PC-9 (cell line): ENCODE measurements around the gene IL22RA2. TPM values are rescaled to one million over a fixed set of nuclear protein-coding genes. Genes with fewer than 3 reads are reported as not detected.

Source experiments
- Bru-seq: library from RNA; stranded (reverse); fragments of 400-500 nt; gene quantifications from one replicate; lab custom pipeline; 2021; lab: Mats Ljungman, UMichigan
- BruChase-seq, 2 experiments: library from RNA; stranded (reverse); fragments of 400-500 nt; gene quantifications; one replicate each; lab custom pipeline; 2021; lab: Mats Ljungman, UMichigan
- BruUV-seq: library from RNA; stranded (reverse); fragments of 400-500 nt; replicated peaks from 2 replicates; lab custom pipeline; 2021; lab: Mats Ljungman, UMichigan
- CTCF ChIA-PET: fragments of 300-600 bp; sonication (Branson Sonifier 250); formaldehyde crosslinking; loops from one replicate; lab custom pipeline; 2022; ENCODE audit warnings: antibody characterized with exemption; lab: Charles Lee
- POLR2A ChIA-PET: fragments of 300-600 bp; sonication (Branson Sonifier 250); formaldehyde crosslinking; loops from one replicate; lab custom pipeline; 2022; ENCODE audit warnings: antibody characterized with exemption; ENCODE audit not compliant: unreplicated experiment; lab: Charles Lee
- DNase-seq, 2 experiments: peaks; one replicate each; pipeline versions ENCODE4 v3.0.0 to v3.0.0-alpha.2; 2015 to 2022; ENCODE audit warnings: mixed read lengths in 1 of 2
- H2AFZ ChIP-seq: fragments of 200-600 bp; sonication (generic); 2 replicates; pipeline ENCODE4 v1.8.1; 2017; ENCODE audit warnings: antibody characterized with exemption
- H3F3A ChIP-seq: fragments of 200-600 bp; sonication (generic); 2 replicates; pipeline ENCODE4 v1.8.1; 2017; ENCODE audit warnings: antibody characterized with exemption, mild to moderate bottlenecking, low read depth; ENCODE audit not compliant: insufficient read depth
- H3K27ac ChIP-seq: fragments of 200-600 bp; sonication (generic); 2 replicates; pipeline ENCODE4 v1.6.1; 2016; ENCODE audit warnings: mixed run types
- H3K27me3 ChIP-seq: fragments of 200-600 bp; sonication (generic); 2 replicates; pipeline ENCODE4 v1.6.1; 2016; ENCODE audit warnings: low read depth, mixed run types; ENCODE audit not compliant: insufficient read depth
- H3K36me3 ChIP-seq: fragments of 200-600 bp; sonication (generic); 2 replicates; pipeline ENCODE4 v1.6.1; 2016; ENCODE audit warnings: low read depth, mixed run types
- H3K4me1 ChIP-seq: fragments of 200-600 bp; sonication (generic); replicated peaks from 2 replicates; pipeline ENCODE4 v1.6.1; 2016; ENCODE audit warnings: mixed run types; ENCODE audit not compliant: insufficient read depth
- H3K4me2 ChIP-seq: fragments of 200-600 bp; sonication (generic); 2 replicates; pipeline ENCODE4 v1.6.1; 2017; ENCODE audit warnings: mixed run types
- H3K4me3 ChIP-seq: fragments of 200-600 bp; sonication (generic); 2 replicates; pipeline ENCODE4 v1.6.1; 2016; ENCODE audit warnings: mixed run types
- H3K79me2 ChIP-seq: fragments of 200-600 bp; sonication (generic); 2 replicates; pipeline ENCODE4 v1.6.1; 2017; ENCODE audit warnings: low read depth, mixed run types
- H3K9me2 ChIP-seq: fragments of 200-600 bp; sonication (generic); 2 replicates; pipeline ENCODE4 v1.8.1; 2017; ENCODE audit warnings: mild to moderate bottlenecking; ENCODE audit not compliant: insufficient read depth
- H3K9me3 ChIP-seq: fragments of 200-600 bp; sonication (generic); 2 replicates; pipeline ENCODE4 v1.8.1; 2016; ENCODE audit warnings: low read depth; ENCODE audit not compliant: insufficient read depth
- H4K20me1 ChIP-seq: fragments of 200-600 bp; sonication (generic); 2 replicates; pipeline ENCODE4 v1.8.1; 2017; ENCODE audit not compliant: insufficient read depth
- CTCF ChIP-seq: fragments of 200-600 bp; sonication (generic); conservative IDR thresholded peaks from 2 replicates; pipeline ENCODE4 v1.6.1; 2017; ENCODE audit warnings: mixed run types, antibody characterized with exemption, mild to moderate bottlenecking, moderate library complexity
- EZH2 ChIP-seq: fragments of 200-600 bp; sonication (generic); IDR thresholded peaks from 2 replicates; pipeline ENCODE4 v1.8.0; 2017; ENCODE audit warnings: antibody characterized with exemption, low read depth
- intact Hi-C: fragments of 100-400 bp; cut with micrococcal nuclease; formaldehyde crosslinking; loops from one replicate; pipeline ENCODE4 v1.10.0; 2022; ENCODE audit not compliant: unreplicated experiment
- long read RNA-seq: library from polyadenylated mRNA; stranded (forward); transcript quantifications from one replicate; pipeline ENCODE4 v2.0.0, GENCODE V29; 2022
- total RNA-seq: library from RNA; stranded (reverse); gene quantifications from 2 replicates; pipeline ENCODE4 v1.2.3, GENCODE V29; 2021

IL22RA2 gene
- total RNA-seq, result not detected in 2 replicates
- not detected for Bru-seq, nascent RNA
- BruChase-seq, experiment 1, labeled RNA remaining after a 2-hour chase, result not detected
- BruChase-seq, experiment 2, labeled RNA remaining after a 6-hour chase, result percentile 3 among the genes with signal in this experiment
- long read RNA-seq, result 0 reads

- H3K27ac ChIP-seq, result peak within 1 kb of the TSS; percentile 50
- no peaks in the 10 kb centered on the region for H3K9me2 ChIP-seq
- peaks cover 18% of the 10 kb centered on the region for H3K4me1 ChIP-seq
- no TSS peak for BruUV-seq
- H3K4me2 ChIP-seq, result peak within 1 kb of the TSS; percentile 59
- ChIA-PET CTCF (no interaction called here), POLR2A (no interaction called here)
- peaks cover 10% of the 10 kb centered on the region for H3F3A ChIP-seq
- no peaks in the 10 kb centered on the region for H4K20me1 ChIP-seq
- H2AFZ ChIP-seq, result peak within 1 kb of the TSS; percentile 50
- H3K27me3 ChIP-seq, result no peaks in the 10 kb centered on the region
- TF ChIP-seq EZH2 (no peak), CTCF (no peak)
- no peaks in the 10 kb centered on the region for H3K79me2 ChIP-seq
- no peaks in the 10 kb centered on the region for H3K36me3 ChIP-seq
- no peak within 1 kb of the TSS for H3K4me3 ChIP-seq
- DNase-seq, result no peak
- intact Hi-C loops, result no loop called here
- H3K9me3 ChIP-seq, result no peaks in the 10 kb centered on the region
These were observed at the start of gene IL22RA2 for GRCh38 chr6:137173501-137173900. IL22RA2 (minus strand) TSS chr6:137173644; CDS start chr6:137161749, 11,895 bp downstream.

DNA sequence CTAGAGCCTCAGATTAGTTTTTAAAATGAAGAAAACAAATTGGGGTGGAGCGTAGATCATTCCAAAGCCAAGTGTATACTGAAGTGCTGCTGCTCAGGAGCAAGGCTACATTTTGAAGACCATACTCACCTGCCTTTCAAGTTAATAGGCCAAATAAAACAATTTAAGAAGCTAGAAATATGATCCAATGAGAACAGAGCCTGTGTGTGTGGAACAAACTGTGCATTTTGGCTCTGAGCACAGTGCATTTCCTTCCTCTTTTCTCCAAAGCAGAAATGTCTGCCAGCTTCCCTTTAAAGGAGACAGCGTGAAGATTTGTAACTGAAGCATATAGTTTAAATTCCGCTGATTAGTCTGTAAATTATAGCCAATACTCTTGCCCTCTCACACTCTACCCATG is 48.9 kb upstream of the IL22RA2 start:
- ChIA-PET POLR2A (no interaction called here), CTCF (no interaction called here)
- H3K79me2 ChIP-seq, result peaks cover 17% of the 10 kb centered on the region
- H3K4me1 ChIP-seq, result peaks cover 37% of the 10 kb centered on the region
- H2AFZ ChIP-seq, result no peak overlapping the region
- peaks cover 36% of the 10 kb centered on the region; the same call in 1 of the 2 replicates for H3F3A ChIP-seq
- H4K20me1 ChIP-seq, result peaks cover 9% of the 10 kb centered on the region; the same call in 1 of the 2 replicates
- BruUV-seq, result no TSS peak
- no peak overlapping the region for H3K4me2 ChIP-seq
- H3K27ac ChIP-seq, result no peak overlapping the region
- no peak for DNase-seq
- intact Hi-C loops, result no loop called here
- no peaks in the 10 kb centered on the region for H3K9me3 ChIP-seq
- TF ChIP-seq CTCF (no peak), EZH2 (no peak)
- no peaks in the 10 kb centered on the region for H3K27me3 ChIP-seq
- no peaks in the 10 kb centered on the region for H3K36me3 ChIP-seq
- no peak overlapping the region for H3K4me3 ChIP-seq
- no peaks in the 10 kb centered on the region for H3K9me2 ChIP-seq

- Histone ChIP-seq H3K4me1 (peaks cover 57% of the 10 kb centered on the region), H3K9me3 (no peaks in the 10 kb centered on the region), H3K4me3 (peak overlapping the region; percentile 88), H3K36me3 (peaks cover 12% of the 10 kb centered on the region; the same call in 1 of the 2 replicates), H3F3A (peaks cover 36% of the 10 kb centered on the region; the same call in 1 of the 2 replicates), H3K4me2 (peak overlapping the region; percentile 91), H3K27ac (peak overlapping the region; percentile 90), H3K9me2 (no peaks in the 10 kb centered on the region), H3K79me2 (peaks cover 43% of the 10 kb centered on the region), H4K20me1 (peaks cover 23% of the 10 kb centered on the region; the same call in 1 of the 2 replicates), H3K27me3 (no peaks in the 10 kb centered on the region), H2AFZ (peak overlapping the region; percentile 82)
- no peak for TF ChIP-seq EZH2
- TF ChIP-seq CTCF, result no peak
- DNase-seq, result peak in 1 of 2 experiments; percentile 50
- POLR2A ChIA-PET, result no interaction called here
- CTCF ChIA-PET, result interaction anchor here (0.6 kb wide), 1 partner anchor 422 kb away, joined by 5 read pairs; no protein-coding TSS in a partner anchor
- intact Hi-C loops, result loop anchor here (1.0 to 2.0 kb wide), 2 partner anchors 17 to 42 kb away; no protein-coding TSS in a partner anchor
- TSS peak; percentile 71 for BruUV-seq
These were observed 46.3 kb upstream of the IL22RA2 start for GRCh38 chr6:137219664-137220252.
